Neural cell (in vitro differentiated cells): ENCODE results near the gene ATP8B3. TPM values are rescaled to one million over a fixed set of nuclear protein-coding genes. Genes with fewer than 3 reads are reported as not detected.

ENCODE experiments used
- H2AFZ ChIP-seq: fragments of 200-600, 300-800 bp; sonication (generic), shearing (Covaris generic); 2 replicates; pipeline ENCODE4 v1.6.0; 2014; ENCODE audit warnings: low read depth, mild to moderate bottlenecking, antibody characterized with exemption, low read length, moderate library complexity
- H3F3A ChIP-seq: fragments of 200-600 bp; shearing (Covaris generic); 2 replicates; pipeline ENCODE4 v1.6.1; 2016; ENCODE audit warnings: mild to moderate bottlenecking, moderate library complexity, mixed read lengths, antibody characterized with exemption, low read length; ENCODE audit not compliant: insufficient read depth, poor library complexity, severe bottlenecking
- H3K27ac ChIP-seq: fragments of 200-600, 300-800 bp; sonication (generic), shearing (Covaris generic); 2 replicates; pipeline ENCODE4 v1.5.1; 2014; ENCODE audit warnings: mild to moderate bottlenecking, low read length, moderate library complexity
- H3K27me3 ChIP-seq: fragments of 300-800, 200-600 bp; sonication (generic), shearing (Covaris generic); 2 replicates; pipeline ENCODE4 v1.6.0; 2014; ENCODE audit warnings: mild to moderate bottlenecking, low read depth, low read length, moderate library complexity; ENCODE audit not compliant: insufficient read depth
- H3K36me3 ChIP-seq: fragments of 300-800, 200-600 bp; sonication (generic), shearing (Covaris generic); 2 replicates; pipeline ENCODE4 v1.5.1; 2014; ENCODE audit warnings: mild to moderate bottlenecking, antibody characterized with exemption, low read length, moderate library complexity; ENCODE audit not compliant: insufficient read depth
- H3K4me2 ChIP-seq: fragments of 300-800, 200-600 bp; sonication (generic), shearing (Covaris generic); 2 replicates; pipeline ENCODE4 v1.6.0; 2014; ENCODE audit warnings: mild to moderate bottlenecking, low read length
- H3K4me3 ChIP-seq: fragments of 300-800, 200-600 bp; sonication (generic), shearing (Covaris generic); 2 replicates; pipeline ENCODE4 v1.5.1; 2014; ENCODE audit warnings: mild to moderate bottlenecking, low read length, moderate library complexity
- H3K79me2 ChIP-seq: fragments of 200-600 bp; shearing (Covaris generic); replicated peaks from 2 replicates; pipeline ENCODE4 v1.6.0; 2014; ENCODE audit warnings: mild to moderate bottlenecking, low read length, moderate library complexity; ENCODE audit not compliant: insufficient read depth
- H3K9ac ChIP-seq: fragments of 300-800, 200-600 bp; sonication (generic), shearing (Covaris generic); 2 replicates; pipeline ENCODE4 v1.6.1; 2016; ENCODE audit warnings: mild to moderate bottlenecking, low read length, mixed read lengths
- H3K9me2 ChIP-seq: fragments of 200-600 bp; shearing (Covaris generic); 2 replicates; pipeline ENCODE4 v1.6.1; 2016; ENCODE audit warnings: mild to moderate bottlenecking, low read length, mixed read lengths; ENCODE audit not compliant: insufficient read depth
- H3K9me3 ChIP-seq: fragments of 200-600, 300-800 bp; sonication (generic), shearing (Covaris generic); 2 replicates; pipeline ENCODE4 v1.6.1; 2016; ENCODE audit warnings: mild to moderate bottlenecking, mixed run types, low read length, moderate library complexity, mixed read lengths
- H4K20me1 ChIP-seq: fragments of 200-600 bp; shearing (Covaris generic); 2 replicates; pipeline ENCODE4 v1.6.1; 2016; ENCODE audit warnings: mild to moderate bottlenecking, mixed run types; ENCODE audit not compliant: insufficient read depth
- CTCF ChIP-seq: fragments of 450-650 bp; IDR thresholded peaks from 2 replicates; pipeline ENCODE4 v1.5.1; 2014; ENCODE audit warnings: antibody characterized with exemption, mild to moderate bottlenecking, moderate library complexity; ENCODE audit not compliant: poor library complexity, severe bottlenecking
- EP300 ChIP-seq: fragments of 450-650 bp; conservative IDR thresholded peaks from 2 replicates; pipeline ENCODE4 v1.6.1; 2014; ENCODE audit warnings: antibody characterized with exemption, mild to moderate bottlenecking, moderate library complexity; ENCODE audit not compliant: poor library complexity, severe bottlenecking
- EZH2 ChIP-seq: fragments of 200-600, 300-800 bp; shearing (Covaris generic), sonication (generic); IDR thresholded peaks from 2 replicates; pipeline ENCODE4 v1.6.1; 2014; ENCODE audit warnings: antibody characterized with exemption, low read length, borderline replicate concordance, mild to moderate bottlenecking; ENCODE audit not compliant: insufficient read depth, poor library complexity, severe bottlenecking
- MXI1 ChIP-seq: fragments of 450-650 bp; conservative IDR thresholded peaks from 2 replicates; pipeline ENCODE4 v1.6.1; 2014; ENCODE audit warnings: antibody characterized with exemption, mild to moderate bottlenecking; ENCODE audit not compliant: poor library complexity, severe bottlenecking
- POLR2AphosphoS5 ChIP-seq: IDR thresholded peaks from 2 replicates; pipeline ENCODE4 v1.6.1; 2012
- RAD21 ChIP-seq: fragments of 450-650 bp; conservative IDR thresholded peaks from 2 replicates; pipeline ENCODE4 v1.6.1; 2014; ENCODE audit warnings: antibody characterized with exemption, mild to moderate bottlenecking, moderate library complexity
- REST ChIP-seq: IDR thresholded peaks from 2 replicates; pipeline ENCODE4 v1.6.1; 2012; ENCODE audit warnings: borderline replicate concordance
- SMC3 ChIP-seq: fragments of 450-650 bp; conservative IDR thresholded peaks from 2 replicates; pipeline ENCODE4 v1.6.1; 2014; ENCODE audit warnings: antibody characterized with exemption, mild to moderate bottlenecking, moderate library complexity; ENCODE audit not compliant: poor library complexity
- TAF1 ChIP-seq: IDR thresholded peaks from 2 replicates; pipeline ENCODE4 v1.6.1; 2012; ENCODE audit warnings: low read depth
- polyA plus RNA-seq: library from polyadenylated mRNA; depleted of rRNA; stranded (reverse); fragments of >200 nt; gene quantifications from 2 replicates; pipeline ENCODE4 v1.2.3, GENCODE V29; 2014

Gene ATP8B3
- polyA plus RNA-seq, 1 donor from 2014 or later, result 1.5 TPM

GRCh38 chr19:1830978-1831377, 18.9 kb upstream of the ATP8B3 start:
- H3K9me2 ChIP-seq, result no peaks in the 10 kb centered on the region
- no peak overlapping the region for H2AFZ ChIP-seq
- no peaks in the 10 kb centered on the region for H3K36me3 ChIP-seq
- H3K27me3 ChIP-seq, result no peaks in the 10 kb centered on the region
- H3K79me2 ChIP-seq, result no peaks in the 10 kb centered on the region
- TF ChIP-seq TAF1 (no peak), REST (no peak), POLR2AphosphoS5 (no peak)
- no peaks in the 10 kb centered on the region for H3F3A ChIP-seq
- no peaks in the 10 kb centered on the region for H3K9me3 ChIP-seq
- no peaks in the 10 kb centered on the region for H4K20me1 ChIP-seq
- no peak overlapping the region for H3K4me2 ChIP-seq
- H3K27ac ChIP-seq, result no peak overlapping the region
- no peak overlapping the region for H3K4me3 ChIP-seq
- H3K9ac ChIP-seq, result no peak overlapping the region

GRCh38 chr19:1830568-1830967, 18.5 kb upstream of the ATP8B3 start:
- TF ChIP-seq CTCF (no peak), TAF1 (no peak), REST (no peak), RAD21 (no peak), MXI1 (no peak), POLR2AphosphoS5 (no peak), EZH2 (no peak), SMC3 (no peak), EP300 (no peak)
- H3K9me2 ChIP-seq, result no peaks in the 10 kb centered on the region
- no peaks in the 10 kb centered on the region for H3F3A ChIP-seq
- H3K4me3 ChIP-seq, result no peak overlapping the region
- no peak overlapping the region for H3K9ac ChIP-seq
- H3K27ac ChIP-seq, result no peak overlapping the region
- H3K4me2 ChIP-seq, result no peak overlapping the region
- H3K79me2 ChIP-seq, result no peaks in the 10 kb centered on the region
- H4K20me1 ChIP-seq, result no peaks in the 10 kb centered on the region
- no peaks in the 10 kb centered on the region for H3K9me3 ChIP-seq
- no peaks in the 10 kb centered on the region for H3K36me3 ChIP-seq
- no peaks in the 10 kb centered on the region for H3K27me3 ChIP-seq
- H2AFZ ChIP-seq, result no peak overlapping the region
